WTC11 (cell line): ENCODE data around the gene UIMC1. TPM values are rescaled to one million over a fixed set of nuclear protein-coding genes. Genes with fewer than 3 reads are reported as not detected.

Experiments used
- ATAC-seq: fragments of 200-7000 bp; cut with Tn5 transposase; 2 replicates; pipeline ENCODE4 v1.10.0; 2021; ENCODE audit warnings: mild to moderate bottlenecking, moderate library complexity
- CTCF ChIA-PET: fragments of 300-600 bp; sonication (Branson Sonifier 250); formaldehyde crosslinking; loops from one replicate; lab custom pipeline; 2021; ENCODE audit warnings: antibody characterized with exemption; lab: Charles Lee
- POLR2A ChIA-PET: fragments of 350-600 bp; sonication (Branson Sonifier 250); formaldehyde crosslinking; loops from one replicate; lab custom pipeline; 2021; ENCODE audit warnings: antibody characterized with exemption; lab: Charles Lee
- DNase-seq: peaks from one replicate; pipeline ENCODE4 v3.0.0; 2021; ENCODE audit warnings: low spot score
- H3K27ac Mint-ChIP-seq: 2 replicates; pipeline ENCODE4 v1.8.0; 2021; ENCODE audit warnings: mixed read lengths
- H3K27me3 Mint-ChIP-seq: 2 replicates; pipeline ENCODE4 v1.8.0; 2021; ENCODE audit warnings: low read depth, mild to moderate bottlenecking, moderate library complexity, mixed read lengths
- H3K36me3 Mint-ChIP-seq: 2 replicates; pipeline ENCODE4 v1.8.0; 2021; ENCODE audit warnings: mixed read lengths
- H3K4me1 Mint-ChIP-seq: 2 replicates; pipeline ENCODE4 v1.8.0; 2022; ENCODE audit warnings: mixed read lengths
- H3K4me3 Mint-ChIP-seq: 2 replicates; pipeline ENCODE4 v1.8.0; 2021; ENCODE audit warnings: mild to moderate bottlenecking, moderate library complexity, mixed read lengths
- H3K9me3 Mint-ChIP-seq: 2 replicates; pipeline ENCODE4 v1.8.0; 2021; ENCODE audit warnings: mixed read lengths
- ATF2 ChIP-seq: sonication (generic); formaldehyde crosslinking; IDR thresholded peaks from 2 replicates; pipeline ENCODE4 v1.8.1; 2022; ENCODE audit warnings: low read depth, missing genetic modification reagents, borderline replicate concordance
- ATF6 ChIP-seq: sonication (generic); formaldehyde crosslinking; IDR thresholded peaks from 2 replicates; pipeline ENCODE4 v1.8.1; 2023; ENCODE audit warnings: mild to moderate bottlenecking, missing genetic modification reagents
- ELF4 ChIP-seq: sonication (generic); formaldehyde crosslinking; IDR thresholded peaks from 2 replicates; pipeline ENCODE4 v1.8.1; 2022; ENCODE audit warnings: low read depth, mild to moderate bottlenecking, moderate library complexity, missing genetic modification reagents
- EMX1 ChIP-seq: fragments of 250-450 bp; sonication (Bioruptor Pico); IDR thresholded peaks from 2 replicates; pipeline ENCODE4 v1.8.0; 2021; ENCODE audit warnings: mild to moderate bottlenecking
- ESRRA ChIP-seq: sonication (generic); formaldehyde crosslinking; IDR thresholded peaks from 2 replicates; pipeline ENCODE4 v1.8.1; 2022; ENCODE audit warnings: mild to moderate bottlenecking, missing genetic modification reagents, borderline replicate concordance
- FOXP1 ChIP-seq: sonication (generic); formaldehyde crosslinking; IDR thresholded peaks from 2 replicates; pipeline ENCODE4 v1.8.0; 2022; ENCODE audit warnings: missing genetic modification reagents, mild to moderate bottlenecking, moderate library complexity, borderline replicate concordance
- GABPB1 ChIP-seq: sonication (generic); formaldehyde crosslinking; IDR thresholded peaks from 2 replicates; pipeline ENCODE4 v1.8.1; 2023; ENCODE audit warnings: mild to moderate bottlenecking, missing genetic modification reagents
- HMGXB4 ChIP-seq: sonication (generic); formaldehyde crosslinking; IDR thresholded peaks from 2 replicates; pipeline ENCODE4 v1.8.1; 2023; ENCODE audit warnings: mild to moderate bottlenecking, moderate library complexity, missing genetic modification reagents
- MLX ChIP-seq: sonication (generic); formaldehyde crosslinking; IDR thresholded peaks from 2 replicates; pipeline ENCODE4 v1.8.1; 2023; ENCODE audit warnings: mild to moderate bottlenecking, missing genetic modification reagents, moderate library complexity
- RELA ChIP-seq: sonication (generic); formaldehyde crosslinking; IDR thresholded peaks from 2 replicates; pipeline ENCODE4 v1.8.1; 2022; ENCODE audit warnings: missing genetic modification reagents, mild to moderate bottlenecking, borderline replicate concordance
- ZBTB21 ChIP-seq: sonication (generic); formaldehyde crosslinking; IDR thresholded peaks from 2 replicates; pipeline ENCODE4 v1.8.1; 2023; ENCODE audit warnings: mild to moderate bottlenecking, missing genetic modification reagents, borderline replicate concordance
- ZNF121 ChIP-seq: sonication (generic); formaldehyde crosslinking; IDR thresholded peaks from 2 replicates; pipeline ENCODE4 v1.8.0; 2023; ENCODE audit warnings: missing genetic modification reagents
- ZNF416 ChIP-seq: fragments of 250-450 bp; sonication (Bioruptor Pico); IDR thresholded peaks from 2 replicates; pipeline ENCODE4 v1.9.0; 2021; ENCODE audit warnings: mild to moderate bottlenecking, inconsistent platforms
- ZNF425 ChIP-seq: fragments of 250-450 bp; sonication (Bioruptor Pico); conservative IDR thresholded peaks from 2 replicates; pipeline ENCODE4 v1.9.0; 2021; ENCODE audit warnings: mild to moderate bottlenecking
- ZNF512 ChIP-seq: sonication (generic); formaldehyde crosslinking; IDR thresholded peaks from 2 replicates; pipeline ENCODE4 v1.8.1; 2022; ENCODE audit warnings: missing genetic modification reagents, borderline replicate concordance
- total RNA-seq: library from RNA; stranded (reverse); gene quantifications from 3 replicates; pipeline ENCODE4 v1.2.3, GENCODE V29; 2021

Gene UIMC1
- total RNA-seq, 1 experiment from 2014 or later, result 48.0 TPM

- Mint-ChIP-seq H3K36me3 (no peaks in the 10 kb centered on the region), H3K4me3 (no peak overlapping the region), H3K4me1 (peaks cover 11% of the 10 kb centered on the region), H3K27me3 (no peaks in the 10 kb centered on the region; the same call in 1 of the 2 replicates), H3K9me3 (no peaks in the 10 kb centered on the region), H3K27ac (no peak overlapping the region)
- ATAC-seq, result no peak
- ChIA-PET CTCF (interaction anchor here (1.1 to 1.3 kb wide), 2 partner anchors 26 to 235 kb away, joined by 3 to 13 read pairs; no protein-coding TSS in a partner anchor), POLR2A (no interaction called here)
- DNase-seq, result no peak
- no peak for TF ChIP-seq ATF6
- TF ChIP-seq ZNF512 (CRISPR knock-in tag), result no peak
- no peak for TF ChIP-seq ESRRA (CRISPR knock-in tag)
These were observed 110.7 kb downstream of the UIMC1 start for GRCh38 chr5:176895831-176896230.

- no peak for TF ChIP-seq ZBTB21
- TF ChIP-seq ZNF416 (CRISPR knock-in tag), result no peak
- TF ChIP-seq GABPB1 (CRISPR knock-in tag), result no peak
- no peak for TF ChIP-seq FOXP1 (CRISPR knock-in tag)
- no peak for TF ChIP-seq ZNF121 (CRISPR knock-in tag)
- no peak for TF ChIP-seq RELA (CRISPR knock-in tag)
- no peak for TF ChIP-seq HMGXB4 (CRISPR knock-in tag)
- no peak for TF ChIP-seq ATF2 (CRISPR knock-in tag)
- no peak for TF ChIP-seq ZNF425 (CRISPR knock-in tag)
- TF ChIP-seq EMX1 (CRISPR knock-in tag), result no peak
- no peak for TF ChIP-seq ELF4 (CRISPR knock-in tag)
- TF ChIP-seq MLX (CRISPR knock-in tag), result no peak
- no peak for TF ChIP-seq ATF6
- no peak for ATAC-seq
- Mint-ChIP-seq H3K27me3 (no peaks in the 10 kb centered on the region; the same call in 1 of the 2 replicates), H3K9me3 (no peaks in the 10 kb centered on the region), H3K36me3 (no peaks in the 10 kb centered on the region), H3K4me1 (peaks cover 6% of the 10 kb centered on the region), H3K4me3 (no peak overlapping the region), H3K27ac (no peak overlapping the region)
- CTCF ChIA-PET, result no interaction called here
- DNase-seq, result no peak
- POLR2A ChIA-PET, result interaction anchor here (0.7 kb wide), 1 partner anchor 47 kb away, joined by 6 read pairs; no protein-coding TSS in a partner anchor
These were observed 112.3 kb downstream of the UIMC1 start for GRCh38 chr5:176894298-176894697.
